K562 (cell line): ENCODE measurements around the gene TBPL2. TPM values are rescaled to one million over a fixed set of nuclear protein-coding genes. Genes with fewer than 3 reads are reported as not detected.

Source experiments
- ATAC-seq: fragments of 200-7000 bp; cut with Tn5 transposase; 3 replicates; pipeline ENCODE4 v1.9.1; 2020; ENCODE audit warnings: moderate library complexity
- BruUV-seq: library from RNA; stranded (reverse); fragments of 400-500 nt; replicated peaks from 2 replicates; lab custom pipeline; 2021; lab: Mats Ljungman, UMichigan
- CTCF ChIA-PET: fragments of 300-600 bp; formaldehyde crosslinking; extraction: SDS; loops from one replicate; lab custom pipeline; 2021; ENCODE audit warnings: low intra/inter-chr PET ratio; lab: Yijun Ruan, JAX
- POLR2A ChIA-PET: fragments of 300-600, 350-650 bp; sonication (Branson Sonifier 250); formaldehyde crosslinking; extraction: SDS; loops from one replicate; lab custom pipeline; 2021; ENCODE audit warnings: antibody characterized with exemption, inconsistent platforms; lab: Yijun Ruan, JAX
- DNase-seq, 4 experiments: peaks; one replicate each; pipeline versions ENCODE4 v3.0.0 to v3.0.0-alpha.2; 2011 to 2018; ENCODE audit warnings: low spot score in 3 of 4, mixed read lengths in 3 of 4; ENCODE audit errors: extremely low read depth in 1 of 4
- FAIRE-seq: peaks from 2 replicates; lab custom pipeline; 2011; peaks lifted over from hg19 to GRCh38; lab: Jason Lieb, UNC
- H2AFZ ChIP-seq: 2 replicates; pipeline ENCODE4 v1.6.0; 2011; ENCODE audit warnings: low read depth, low read length, control low read depth, inconsistent platforms
- H3K27ac ChIP-seq: fragments of 200-600 bp; 3 replicates; pipeline ENCODE4 v1.8.0; 2011; ENCODE audit warnings: low read depth, mild to moderate bottlenecking, control low read depth, inconsistent platforms, low read length, moderate library complexity, mixed read lengths; ENCODE audit errors: extremely low read depth
- H3K27me3 ChIP-seq, 2 experiments: fragments of 300-600 bp in 1 of 2; 2 replicates in 1 of 2; 3 replicates in 1 of 2; pipeline versions ENCODE4 v1.6.0 to v1.8.0; 2011; ENCODE audit warnings: inconsistent platforms in 2 of 2, low read length in 2 of 2, mild to moderate bottlenecking in 1 of 2, mixed read lengths in 1 of 2, moderate library complexity in 1 of 2; ENCODE audit not compliant: control insufficient read depth in 2 of 2, insufficient read depth in 2 of 2
- H3K36me3 ChIP-seq: fragments of 300-600 bp; 3 replicates; pipeline ENCODE4 v1.8.0; 2011; ENCODE audit warnings: mild to moderate bottlenecking, low read length, inconsistent platforms; ENCODE audit not compliant: control insufficient read depth, insufficient read depth
- H3K4me1 ChIP-seq, 2 experiments: fragments of 200-600 bp in 1 of 2; replicated peaks in 1 of 2; 2 replicates in 1 of 2; 3 replicates in 1 of 2; pipeline versions ENCODE4 v1.5.1 to v1.8.0; 2011; ENCODE audit warnings: inconsistent platforms in 2 of 2, low read length in 2 of 2, mild to moderate bottlenecking in 1 of 2, mixed read lengths in 1 of 2, moderate library complexity in 1 of 2; ENCODE audit not compliant: control insufficient read depth in 2 of 2, insufficient read depth in 2 of 2
- H3K4me2 ChIP-seq: 2 replicates; pipeline ENCODE4 v1.6.1; 2011; ENCODE audit warnings: low read length, control low read depth, inconsistent platforms, mixed read lengths; ENCODE audit not compliant: insufficient read depth
- H3K4me3 ChIP-seq: fragments of 200-600 bp; sonication (generic), shearing (Covaris generic); 2 replicates; pipeline ENCODE4 v1.5.1; 2016; ENCODE audit warnings: control low read depth, inconsistent platforms
- H3K79me2 ChIP-seq: fragments of 200-600 bp; 3 replicates; pipeline ENCODE4 v1.8.0; 2011; ENCODE audit warnings: low read length, inconsistent platforms; ENCODE audit not compliant: control insufficient read depth, insufficient read depth
- H3K9ac ChIP-seq, 2 experiments: 2 replicates each; pipeline versions ENCODE4 v1.6.0 to v1.6.1; 2011; ENCODE audit warnings: low read depth in 2 of 2, low read length in 2 of 2, control low read depth in 1 of 2, inconsistent platforms in 1 of 2, mild to moderate bottlenecking in 1 of 2, mixed read lengths in 1 of 2; ENCODE audit not compliant: insufficient read depth in 1 of 2
- H3K9me1 ChIP-seq: one replicate; pipeline ENCODE4 v1.6.0; 2011; ENCODE audit warnings: inconsistent platforms, mild to moderate bottlenecking, low read length, moderate library complexity; ENCODE audit not compliant: control insufficient read depth, insufficient read depth
- H3K9me3 ChIP-seq: replicated peaks from 2 replicates; pipeline ENCODE4 v1.5.1; 2011; ENCODE audit warnings: low read depth, low read length, inconsistent platforms; ENCODE audit not compliant: control insufficient read depth, insufficient read depth
- H4K20me1 ChIP-seq: replicated peaks from 2 replicates; pipeline ENCODE4 v1.6.1; 2011; ENCODE audit warnings: low read length, inconsistent platforms, mixed read lengths; ENCODE audit not compliant: control insufficient read depth, insufficient read depth
- ADNP ChIP-seq: fragments of 200-800 bp; sonication (Bioruptor generic); IDR thresholded peaks from 2 replicates; pipeline ENCODE4 v1.6.1; 2016; ENCODE audit warnings: missing genetic modification characterization, missing compliant biosample characterization
- ATF7 ChIP-seq: fragments of 450-650 bp; IDR thresholded peaks from 2 replicates; pipeline ENCODE4 v1.7.1; 2014; ENCODE audit warnings: mild to moderate bottlenecking, moderate library complexity
- BMI1 ChIP-seq: fragments of 150-350 bp; IDR thresholded peaks from 2 replicates; pipeline ENCODE4 v1.6.1; 2014; ENCODE audit warnings: low read length
- CC2D1A ChIP-seq: fragments of 450-650 bp; IDR thresholded peaks from 2 replicates; pipeline ENCODE4 v1.6.1; 2017; ENCODE audit warnings: mild to moderate bottlenecking
- CGGBP1 ChIP-seq: fragments of 250-450 bp; sonication (Bioruptor Pico); IDR thresholded peaks from 2 replicates; pipeline ENCODE4 v1.9.0; 2021; ENCODE audit warnings: mild to moderate bottlenecking
- HDAC6 ChIP-seq: IDR thresholded peaks from 2 replicates; pipeline ENCODE4 v1.6.1; 2012; ENCODE audit warnings: low read depth, mild to moderate bottlenecking, control low read depth, inconsistent platforms, low read length, moderate library complexity
- JUND ChIP-seq, 2 experiments: IDR thresholded peaks; 2 replicates in 1 of 2; 3 replicates in 1 of 2; pipeline ENCODE4 v1.6.1; 2011; ENCODE audit warnings: borderline replicate concordance in 2 of 2, low read depth in 2 of 2, low read length in 2 of 2, improper control_type of control experiment in 1 of 2, missing biosample characterization in 1 of 2, missing genetic modification characterization in 1 of 2, missing genetic modification reagents in 1 of 2
- KDM4B ChIP-seq, 2 experiments: fragments of 450-650 bp in 1 of 2; sonication (generic) in 1 of 2; IDR thresholded peaks; 2 replicates each; pipeline ENCODE4 v1.6.1; 2016 to 2017; ENCODE audit warnings: borderline replicate concordance in 2 of 2, antibody characterized with exemption in 1 of 2, low read depth in 1 of 2, mild to moderate bottlenecking in 1 of 2
- PATZ1 ChIP-seq: fragments of 250-450 bp; sonication (Bioruptor Pico); IDR thresholded peaks from 2 replicates; pipeline ENCODE4 v1.5.0; 2020; ENCODE audit warnings: mild to moderate bottlenecking, borderline replicate concordance
- SMC3 ChIP-seq: conservative IDR thresholded peaks from 2 replicates; pipeline ENCODE4 v1.6.1; 2011; ENCODE audit warnings: low read depth, low read length, improper control_type of control experiment; ENCODE audit not compliant: insufficient read depth
- TAL1 ChIP-seq: fragments of 450-650 bp; IDR thresholded peaks from 2 replicates; pipeline ENCODE4 v1.6.1; 2016; ENCODE audit warnings: mild to moderate bottlenecking
- TCF7 ChIP-seq: sonication (generic); IDR thresholded peaks from 2 replicates; pipeline ENCODE4 v1.6.1; 2016; ENCODE audit warnings: antibody characterized with exemption, borderline replicate concordance
- ZBED1 ChIP-seq: IDR thresholded peaks from 2 replicates; pipeline ENCODE4 v1.6.1; 2014
- ZNF316 ChIP-seq: fragments of 450-650 bp; IDR thresholded peaks from 2 replicates; pipeline ENCODE4 v1.6.1; 2016
- ZNF354B ChIP-seq: fragments of 250-450 bp; sonication (Bioruptor Pico); IDR thresholded peaks from 2 replicates; pipeline ENCODE4 v1.4.0; 2020
- WGBS: fragments of 100-300 bp; shearing (Covaris generic); methylation state at CpG from one replicate; pipeline ENCODE4 v1.1.6; 2016; ENCODE audit warnings: low coverage, mixed read lengths; ENCODE audit not compliant: insufficient coverage; ENCODE audit errors: missing lambda C conversion rate; 5-methylcytosine and 5-hydroxymethylcytosine counted together
- in situ Hi-C: fragments of 300-500 bp; cut with MboI; formaldehyde crosslinking; loops from 4 replicates; pipeline ENCODE4 v1.15.0; 2018; ENCODE audit warnings: inconsistent platforms, mixed read lengths
- intact Hi-C: fragments of 100-400 bp; cut with micrococcal nuclease; formaldehyde crosslinking; loops from 2 replicates; pipeline ENCODE4 v1.14.2; 2022
- polyA plus RNA-seq, 8 experiments: library from polyadenylated mRNA; depleted of rRNA in 4 of 8; stranded (reverse) in 5 of 8; unstranded in 3 of 8; fragments of >200 nt; fragmentation: Nextera tagmentation in 2 of 8; fragmentation: Illumina TruSeq in 1 of 8; extraction: Ambion mirVana in 2 of 8; extraction: Trizol in 1 of 8; gene quantifications; 2 replicates each; pipeline versions ENCODE4 v1.2.1 to v1.2.3, GENCODE V29; 2011 to 2014; ENCODE audit warnings: inconsistent platforms in 1 of 8, missing spikeins in 1 of 8
- total RNA-seq, 7 experiments: library from RNA; depleted of rRNA in 6 of 7; stranded (reverse); fragments of >200 nt in 6 of 7; fragmentation: Illumina TruSeq in 2 of 7; extraction: Trizol in 2 of 7; gene quantifications; 2 replicates each; pipeline versions ENCODE4 v1.2.1 to v1.2.3, GENCODE V29; 2011 to 2021; ENCODE audit warnings: low replicate concordance in 1 of 7
- TF ChIP-seq, protein P1 (sequence below): fragments of 450-650 bp; IDR thresholded peaks from 2 replicates; pipeline ENCODE4 v1.6.1; 2016; ENCODE audit warnings: borderline replicate concordance
- TF ChIP-seq, protein P2 (sequence below): fragments of 250-450 bp; sonication (Bioruptor Pico); IDR thresholded peaks from 2 replicates; pipeline ENCODE4 v1.4.0; 2020

Gene TBPL2
- total and polyA plus RNA-seq, 9 of the 15 experiments (the other 6 are each of a cell fraction or from before 2014, with no cell fraction given): not detected

DNA sequence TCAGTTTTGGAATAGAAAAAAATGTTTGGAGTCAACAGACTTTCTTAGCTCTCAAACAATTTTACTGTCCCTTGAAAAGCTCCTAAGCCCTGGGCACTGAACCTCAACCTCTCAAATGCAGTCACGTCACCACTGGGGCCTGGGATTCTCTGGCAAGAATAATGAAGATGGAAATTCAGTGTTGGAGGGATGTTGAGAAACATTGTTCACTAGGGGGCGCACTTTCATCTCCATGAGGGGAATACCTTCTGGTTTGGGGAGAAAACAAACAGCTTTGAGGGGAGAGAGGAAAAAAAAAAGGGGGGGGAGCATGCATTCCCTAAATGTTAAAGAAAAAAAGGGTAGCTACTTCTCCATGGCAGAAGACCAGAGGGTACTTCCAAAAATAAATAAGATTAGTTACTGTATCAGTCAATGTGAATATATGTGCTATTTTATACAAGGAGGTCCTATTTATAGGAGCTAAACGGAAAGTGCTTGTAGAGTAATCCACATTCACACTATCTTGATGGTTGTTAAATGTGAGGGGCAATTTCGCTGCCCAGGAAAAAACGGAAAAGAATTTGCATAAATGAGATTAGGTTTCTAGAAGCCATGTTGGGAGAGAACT, 5.8 kb upstream of the TBPL2 start:
- Histone ChIP-seq H2AFZ (no peak overlapping the region), H3K27ac (no peak overlapping the region), H3K9me1 (no peaks in the 10 kb centered on the region), H3K27me3 (no peaks in the 10 kb centered on the region), H3K9ac (no peak overlapping the region), H4K20me1 (no peaks in the 10 kb centered on the region), H3K4me2 (no peak overlapping the region), H3K36me3 (no peaks in the 10 kb centered on the region), H3K4me3 (no peak overlapping the region), H3K79me2 (no peaks in the 10 kb centered on the region), H3K9me3 (no peaks in the 10 kb centered on the region), H3K4me1 (no peaks in the 10 kb centered on the region; a peak in 1 of 5 replicates)
- no TSS peak for BruUV-seq
- DNase-seq (peak; percentile 48 to 81 (median 54)), ATAC-seq (peak; percentile 91), FAIRE-seq (peak; percentile 67)
- WGBS: 5% methylated on average over 5 of the region's 5 CpGs
- POLR2A ChIA-PET: no interaction called here
- CTCF ChIA-PET: interaction anchor here (0.5 to 0.7 kb wide), 7 partner anchors 72 to 1731 kb away, joined by 3 to 7 read pairs (median 4); no protein-coding TSS in a partner anchor
- in situ Hi-C loops (loop anchor here (10.0 kb wide), 1 partner anchor 1029 kb away; no protein-coding TSS in a partner anchor), intact Hi-C loops (loop anchor here (10.0 kb wide), 2 partner anchors 249 to 279 kb away; no protein-coding TSS in a partner anchor)
- no peak for TF ChIP-seq ZNF354B (CRISPR knock-in tag)
- no peak for TF ChIP-seq ZBED1
- TF ChIP-seq BMI1: no peak
- peak; percentile 42; the same call in 1 of the 2 replicates for TF ChIP-seq SMC3
- TF ChIP-seq ATF7: 0 out of 2 replicates have a peak, but pooled peaks have one; percentile 12
- no peak for TF ChIP-seq PATZ1 (CRISPR knock-in tag)
- no peak for TF ChIP-seq TAL1
- no peak for TF ChIP-seq KDM4B (IDR thresholded peaks at IDR 0.05; ENCODE audit: borderline replicate concordance in 2 of 2, low read depth in 1 of 2)
- TF ChIP-seq, protein P1, sequence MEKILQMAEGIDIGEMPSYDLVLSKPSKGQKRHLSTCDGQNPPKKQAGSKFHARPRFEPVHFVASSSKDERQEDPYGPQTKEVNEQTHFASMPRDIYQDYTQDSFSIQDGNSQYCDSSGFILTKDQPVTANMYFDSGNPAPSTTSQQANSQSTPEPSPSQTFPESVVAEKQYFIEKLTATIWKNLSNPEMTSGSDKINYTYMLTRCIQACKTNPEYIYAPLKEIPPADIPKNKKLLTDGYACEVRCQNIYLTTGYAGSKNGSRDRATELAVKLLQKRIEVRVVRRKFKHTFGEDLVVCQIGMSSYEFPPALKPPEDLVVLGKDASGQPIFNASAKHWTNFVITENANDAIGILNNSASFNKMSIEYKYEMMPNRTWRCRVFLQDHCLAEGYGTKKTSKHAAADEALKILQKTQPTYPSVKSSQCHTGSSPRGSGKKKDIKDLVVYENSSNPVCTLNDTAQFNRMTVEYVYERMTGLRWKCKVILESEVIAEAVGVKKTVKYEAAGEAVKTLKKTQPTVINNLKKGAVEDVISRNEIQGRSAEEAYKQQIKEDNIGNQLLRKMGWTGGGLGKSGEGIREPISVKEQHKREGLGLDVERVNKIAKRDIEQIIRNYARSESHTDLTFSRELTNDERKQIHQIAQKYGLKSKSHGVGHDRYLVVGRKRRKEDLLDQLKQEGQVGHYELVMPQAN: no peak
- TF ChIP-seq ZNF316: no peak
- TF ChIP-seq, protein P2, sequence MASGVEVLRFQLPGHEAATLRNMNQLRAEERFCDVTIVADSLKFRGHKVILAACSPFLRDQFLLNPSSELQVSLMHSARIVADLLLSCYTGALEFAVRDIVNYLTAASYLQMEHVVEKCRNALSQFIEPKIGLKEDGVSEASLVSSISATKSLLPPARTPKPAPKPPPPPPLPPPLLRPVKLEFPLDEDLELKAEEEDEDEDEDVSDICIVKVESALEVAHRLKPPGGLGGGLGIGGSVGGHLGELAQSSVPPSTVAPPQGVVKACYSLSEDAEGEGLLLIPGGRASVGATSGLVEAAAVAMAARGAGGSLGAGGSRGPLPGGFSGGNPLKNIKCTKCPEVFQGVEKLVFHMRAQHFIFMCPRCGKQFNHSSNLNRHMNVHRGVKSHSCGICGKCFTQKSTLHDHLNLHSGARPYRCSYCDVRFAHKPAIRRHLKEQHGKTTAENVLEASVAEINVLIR (CRISPR knock-in tag): no peak
- no peak for TF ChIP-seq ADNP (tag)
- 0 out of 2 replicates have a peak, but pooled peaks have one; percentile 15 for TF ChIP-seq JUND (IDR thresholded peaks at IDR 0.05; ENCODE audit: borderline replicate concordance, low read depth, low read length)
- TF ChIP-seq JUND (tag; IDR thresholded peaks at IDR 0.05; ENCODE audit: borderline replicate concordance, low read depth, low read length): no peak
- TF ChIP-seq TCF7: no peak
- no peak for TF ChIP-seq CGGBP1 (CRISPR knock-in tag)
- TF ChIP-seq CC2D1A: 0 out of 2 replicates have a peak, but pooled peaks have one; percentile 32
- TF ChIP-seq HDAC6: no peak
